ENCODE results near the gene CSK.

CSK gene

DNA sequence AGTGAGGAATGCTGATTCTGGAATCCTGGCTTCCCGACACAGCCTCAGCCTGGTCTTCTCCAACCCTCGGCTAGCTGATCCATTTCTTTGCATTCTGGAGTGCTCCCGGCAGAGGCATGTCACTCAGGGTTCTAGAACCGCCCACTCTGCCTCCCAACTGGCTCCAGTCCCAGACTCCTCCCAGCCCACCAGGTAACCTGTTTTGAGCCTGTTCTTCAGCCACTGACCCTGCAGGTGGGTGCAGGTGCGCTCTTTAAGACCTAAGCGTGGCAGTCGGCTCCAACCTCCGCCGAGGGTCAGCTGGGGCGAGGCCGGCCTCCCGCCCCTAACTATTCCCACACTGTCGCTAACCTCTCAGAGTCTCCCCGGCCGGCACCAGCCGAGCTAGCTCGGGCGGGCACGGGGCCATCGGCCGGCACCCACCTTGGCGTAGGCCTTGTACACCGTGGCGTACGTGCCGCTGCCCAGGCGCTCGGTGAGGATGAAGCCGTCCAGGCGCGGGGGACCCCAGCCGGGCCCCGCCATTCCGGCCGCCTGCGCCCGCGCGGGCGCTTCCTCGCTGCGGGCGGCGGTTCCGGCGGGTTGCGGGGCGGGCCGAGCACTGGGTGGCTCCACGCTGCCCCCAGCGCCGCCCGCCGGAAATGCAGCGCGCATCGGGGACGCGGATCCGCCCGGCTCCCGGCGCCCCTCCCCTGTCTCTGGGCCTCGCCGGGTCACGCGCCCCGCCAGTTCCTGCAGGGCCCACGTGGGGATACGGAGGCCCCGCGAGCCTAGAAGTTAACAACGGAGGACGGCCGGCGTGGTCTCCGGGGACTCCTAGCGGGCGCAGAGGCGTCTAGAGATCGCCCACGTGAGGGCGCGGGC, 60.9 kb downstream of the CSK start, which contains the start of gene ULK3:
Gene ULK3, minus strand, starts transcription at position 576 of the 864 bp plus-strand sequence. Its CDS starts 51 bp downstream, at position 525.
- DNase-seq (ENCODE audit: low read depth in 2 of 2): peak; percentile 86 to 90

DNA sequence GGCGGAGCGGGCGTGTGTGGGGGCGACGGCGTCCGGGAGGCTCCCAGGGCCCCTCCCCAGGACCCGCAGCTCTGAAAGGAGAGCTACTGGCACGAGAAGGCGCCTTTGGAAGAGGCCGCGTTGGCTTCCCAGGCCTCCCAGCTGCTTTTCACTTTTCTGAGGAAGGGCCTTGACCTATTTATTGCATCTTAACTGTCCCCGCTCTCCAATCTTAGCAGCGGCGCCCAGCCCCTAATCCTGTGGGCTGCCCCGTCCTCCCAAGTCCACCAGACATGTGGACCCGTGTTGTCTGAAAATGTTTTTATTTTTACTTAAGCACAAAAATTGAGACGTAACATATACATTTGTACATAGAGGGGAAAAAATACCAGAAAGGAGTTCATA, 61.6 kb downstream of the CSK start:
- no peak for DNase-seq (ENCODE audit: low read depth in 2 of 2)

DNA sequence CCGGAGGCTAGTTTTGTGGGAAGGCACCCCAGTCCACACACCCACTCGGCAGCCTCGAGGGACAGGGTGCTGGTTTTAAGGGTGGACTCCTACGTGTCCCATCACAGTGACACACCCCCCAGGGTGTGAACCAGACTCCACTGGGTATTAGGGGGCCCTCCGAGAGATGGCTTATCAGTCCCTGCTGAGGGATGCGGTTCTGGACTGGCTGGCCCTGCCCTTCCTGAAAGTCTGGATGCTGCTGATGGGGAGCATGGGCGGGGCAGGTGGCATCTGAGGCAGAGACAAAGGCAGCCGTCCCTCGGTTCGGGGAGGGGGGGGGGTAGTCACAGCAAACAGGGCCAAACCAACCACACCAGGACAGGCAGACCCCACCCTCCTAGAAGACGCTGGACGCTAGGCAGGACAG, 62.0 kb downstream of the CSK start:
- no peak for DNase-seq (ENCODE audit: low read depth in 2 of 2)

DNA sequence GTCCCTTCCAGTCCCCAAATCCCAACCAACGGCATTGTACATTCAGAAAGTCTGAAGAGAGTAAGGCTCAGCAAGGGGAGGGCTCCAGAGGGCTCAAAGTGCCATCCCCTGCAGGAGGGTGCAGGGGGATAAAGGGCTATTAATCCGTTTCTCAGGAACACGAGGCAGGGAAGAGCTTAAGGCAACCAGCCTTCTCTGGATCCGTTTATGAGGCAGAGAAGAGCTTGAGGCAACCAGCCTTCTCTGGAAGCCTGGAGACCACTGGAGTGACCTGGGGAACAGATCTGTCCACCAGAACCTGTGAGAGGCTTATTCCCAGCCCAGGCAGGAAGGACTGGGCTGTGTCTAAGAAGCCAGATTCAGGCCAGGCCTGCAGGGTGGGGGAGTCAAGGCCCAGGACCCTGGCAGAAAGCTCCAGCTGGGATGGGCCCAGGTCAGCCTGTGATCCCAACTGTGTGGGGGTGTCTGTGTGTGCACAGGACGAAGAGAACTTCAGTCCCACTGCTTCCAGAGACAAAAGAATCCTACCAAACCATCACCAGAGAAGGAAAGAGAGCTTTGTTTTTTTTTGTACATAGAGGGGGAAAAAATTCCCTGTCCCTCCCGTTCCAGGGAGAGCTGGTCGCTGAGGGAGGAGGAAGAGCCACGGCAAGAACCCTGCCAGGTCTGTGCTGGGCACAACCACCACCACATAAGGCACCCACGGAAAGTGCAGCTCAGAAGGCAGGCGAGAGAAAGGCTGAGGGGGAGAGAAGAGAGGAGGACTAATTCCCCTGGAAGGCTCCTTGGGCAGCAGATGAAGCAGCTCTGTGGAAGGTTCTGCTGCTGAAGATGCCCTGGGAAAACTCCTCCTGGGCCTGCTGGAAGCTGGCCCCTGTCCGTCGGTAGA, 62.7 kb downstream of the CSK start:
- DNase-seq (ENCODE audit: low read depth in 2 of 2): no peak

DNA sequence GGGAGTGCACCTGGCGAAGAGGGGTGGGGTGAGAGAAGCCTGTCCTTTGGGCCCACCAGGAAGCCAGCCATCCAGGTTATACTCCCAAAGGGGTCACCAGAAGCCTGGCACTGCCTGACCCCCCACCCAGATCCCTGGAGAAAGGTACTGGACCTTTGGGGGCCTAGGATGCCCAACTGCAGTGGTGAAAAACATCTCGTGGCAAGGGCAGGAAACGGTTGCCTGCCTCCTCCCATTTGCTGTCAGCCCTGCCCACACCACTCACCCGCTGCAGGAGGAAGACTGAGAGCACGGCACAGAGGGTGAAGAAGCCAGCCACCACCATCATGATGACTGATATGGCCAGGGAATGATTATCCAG, 63.3 kb downstream of the CSK start:
- DNase-seq (ENCODE audit: low read depth in 2 of 2): peak; percentile 25 to 47

DNA sequence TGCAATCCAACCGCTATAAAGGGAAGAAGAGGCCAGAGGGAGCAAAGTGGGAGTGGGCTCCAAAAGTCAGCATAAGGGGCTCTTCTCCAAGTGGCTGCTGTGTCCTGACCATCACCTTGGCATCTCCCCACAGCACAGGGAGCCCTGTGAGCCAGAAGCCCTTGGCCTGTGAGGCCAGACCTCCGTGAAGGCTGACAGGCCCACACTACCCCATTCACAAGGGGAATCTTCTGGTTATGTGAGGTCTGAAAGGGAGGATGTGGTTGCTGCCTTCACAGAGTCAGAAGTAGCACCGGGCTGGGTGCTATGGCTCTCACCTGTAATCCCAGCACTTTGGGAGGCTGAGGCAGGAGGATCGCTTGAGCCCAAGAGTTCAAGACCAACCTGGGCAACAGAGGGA, 63.7 kb downstream of the CSK start:
- no peak for DNase-seq (ENCODE audit: low read depth in 2 of 2)

GRCh38 chr15:74847432-74847831, 65.6 kb downstream of the CSK start:
- no peak for DNase-seq (ENCODE audit: low read depth in 2 of 2)

DNA sequence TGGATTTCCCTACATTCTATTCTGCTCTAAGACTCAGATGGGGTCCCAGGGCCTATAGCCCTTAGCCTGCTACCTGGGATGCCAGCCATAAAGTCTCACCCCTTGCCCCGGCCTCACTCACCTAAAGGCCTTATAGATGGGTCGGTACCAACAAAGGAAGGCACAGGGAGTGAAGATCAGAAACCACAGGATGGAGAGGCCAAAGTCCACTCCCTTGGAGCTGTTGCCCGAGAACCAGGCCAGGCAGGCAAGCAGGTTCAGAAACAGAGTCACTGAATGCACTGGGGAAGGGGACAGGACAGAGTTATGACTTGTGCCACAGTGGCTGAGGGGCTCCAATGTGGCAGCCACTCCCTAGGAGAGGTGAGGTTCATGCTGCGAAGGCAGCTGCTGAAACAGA, 68.5 kb downstream of the CSK start:
- DNase-seq (ENCODE audit: low read depth in 2 of 2): no peak

DNA sequence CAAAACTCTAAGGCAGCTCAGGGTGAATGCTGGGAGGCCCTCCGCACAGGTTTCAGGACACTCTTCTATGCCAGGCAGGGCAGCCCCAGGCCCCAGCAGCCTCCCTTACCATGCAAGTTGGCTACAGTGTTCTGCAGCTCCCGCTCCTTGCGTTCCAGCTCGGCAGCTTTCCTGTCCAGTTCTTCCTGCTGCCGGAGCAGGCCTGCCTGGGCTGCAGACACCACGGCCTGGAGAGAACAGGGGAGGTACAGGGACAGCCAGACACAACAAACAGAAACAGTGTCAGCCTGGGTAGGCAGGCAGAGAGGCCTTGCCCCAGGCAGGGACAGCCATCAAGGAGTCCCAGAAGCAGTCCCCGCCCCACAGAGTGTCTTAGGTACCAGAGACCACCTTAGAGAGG, 70.1 kb downstream of the CSK start:
- no peak for DNase-seq (ENCODE audit: low read depth in 2 of 2)
